ENCODE data around the gene SMYD3.

GRCh38 chr1:246041360-246041759, 465.7 kb downstream of the SMYD3 start:
- no peak for TF ChIP-seq CTCF (IDR thresholded peaks at IDR 0.05 in 8 of 11, conservative IDR thresholded peaks at IDR 0.05 in 3 of 11)
- no peak for TF ChIP-seq POLR2A (IDR thresholded peaks at IDR 0.05)
- TF ChIP-seq POLR2AphosphoS5 (IDR thresholded peaks at IDR 0.05) = no peak

Data from spleen (tissue), 7 donors.